ENCODE measurements around the gene PSD. TPM values are rescaled to one million over a fixed set of nuclear protein-coding genes. Genes with fewer than 3 reads are reported as not detected.

The PSD gene
- total RNA-seq, 1 experiment from 2014 or later, result 3.4 TPM

DNA sequence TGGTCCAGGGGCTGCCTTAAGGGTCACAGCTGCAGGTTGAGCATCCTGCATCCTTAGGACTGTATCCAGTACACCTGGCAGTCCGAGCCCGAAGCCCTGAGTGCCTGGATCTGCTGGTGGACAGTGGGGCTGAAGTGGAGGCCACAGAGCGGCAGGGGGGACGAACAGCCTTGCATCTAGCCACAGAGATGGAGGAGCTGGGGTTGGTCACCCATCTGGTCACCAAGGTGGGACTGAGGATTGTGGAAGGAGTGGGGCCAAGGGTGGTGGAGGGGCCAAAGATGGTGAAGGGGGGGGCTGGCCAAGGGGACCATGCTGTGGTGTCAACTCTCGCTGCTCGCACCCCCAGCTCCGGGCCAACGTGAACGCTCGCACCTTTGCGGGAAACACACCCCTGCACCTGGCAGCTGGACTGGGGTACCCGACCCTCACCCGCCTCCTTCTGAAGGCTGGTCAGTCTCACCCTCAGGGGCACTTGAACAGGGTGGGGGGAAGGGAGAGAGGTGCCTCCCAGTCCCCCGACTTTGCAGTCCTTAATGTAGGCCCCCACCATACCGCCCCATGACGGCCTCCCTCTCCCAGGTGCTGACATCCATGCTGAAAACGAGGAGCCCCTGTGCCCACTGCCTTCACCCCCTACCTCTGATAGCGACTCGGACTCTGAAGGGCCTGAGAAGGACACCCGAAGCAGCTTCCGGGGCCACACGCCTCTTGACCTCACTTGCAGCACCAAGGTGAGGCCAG is 17.8 kb downstream of the PSD start:
- no peak overlapping the region for H2BK120ac ChIP-seq (ENCODE audit: low read depth, low read length, poor library complexity, severe bottlenecking)
- no peak overlapping the region for H3K18ac ChIP-seq (ENCODE audit: insufficient read length, low read depth, low read length)
- H4K8ac ChIP-seq (replicated peaks; ENCODE audit: insufficient read length, low read depth, low read length), result no peak overlapping the region
- H3K9ac ChIP-seq (ENCODE audit: extremely low read depth, insufficient read length, low read length), result no peak overlapping the region
- H4K20me1 ChIP-seq (ENCODE audit: control insufficient read depth, insufficient read depth, insufficient read length), result no peaks in the 10 kb centered on the region
- peaks cover 3% of the 10 kb centered on the region for H3K23me2 ChIP-seq (ENCODE audit: insufficient read length, low read depth, low read length, poor library complexity, severe bottlenecking)
- H3K27me3 ChIP-seq (ENCODE audit: insufficient read depth, low read length), result no peaks in the 10 kb centered on the region
- no peaks in the 10 kb centered on the region for H3K79me2 ChIP-seq (ENCODE audit: insufficient read depth, low read length)
- no peak for DNase-seq
- peaks cover 11 to 24% of the 10 kb centered on the region in 2 experiments for H3K4me1 Mint-ChIP-seq
- TF ChIP-seq, protein P1, sequence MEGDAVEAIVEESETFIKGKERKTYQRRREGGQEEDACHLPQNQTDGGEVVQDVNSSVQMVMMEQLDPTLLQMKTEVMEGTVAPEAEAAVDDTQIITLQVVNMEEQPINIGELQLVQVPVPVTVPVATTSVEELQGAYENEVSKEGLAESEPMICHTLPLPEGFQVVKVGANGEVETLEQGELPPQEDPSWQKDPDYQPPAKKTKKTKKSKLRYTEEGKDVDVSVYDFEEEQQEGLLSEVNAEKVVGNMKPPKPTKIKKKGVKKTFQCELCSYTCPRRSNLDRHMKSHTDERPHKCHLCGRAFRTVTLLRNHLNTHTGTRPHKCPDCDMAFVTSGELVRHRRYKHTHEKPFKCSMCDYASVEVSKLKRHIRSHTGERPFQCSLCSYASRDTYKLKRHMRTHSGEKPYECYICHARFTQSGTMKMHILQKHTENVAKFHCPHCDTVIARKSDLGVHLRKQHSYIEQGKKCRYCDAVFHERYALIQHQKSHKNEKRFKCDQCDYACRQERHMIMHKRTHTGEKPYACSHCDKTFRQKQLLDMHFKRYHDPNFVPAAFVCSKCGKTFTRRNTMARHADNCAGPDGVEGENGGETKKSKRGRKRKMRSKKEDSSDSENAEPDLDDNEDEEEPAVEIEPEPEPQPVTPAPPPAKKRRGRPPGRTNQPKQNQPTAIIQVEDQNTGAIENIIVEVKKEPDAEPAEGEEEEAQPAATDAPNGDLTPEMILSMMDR (conservative IDR thresholded peaks at IDR 0.05), result no peak
- H3K36me3 Mint-ChIP-seq (ENCODE audit: insufficient read depth in 1 of 3, low read depth in 3 of 3), result peaks cover 1 to 31% (median 21%) of the 10 kb centered on the region in 3 experiments; a peak in 5 of 7 replicates
- no peak overlapping the region for H2BK12ac ChIP-seq (ENCODE audit: insufficient read length, low read depth, low read length)
- no peak overlapping the region for H4K5ac ChIP-seq (ENCODE audit: insufficient read length, low read depth, low read length)
- peaks cover 44% of the 10 kb centered on the region for H3K27me3 Mint-ChIP-seq (ENCODE audit: low read depth)
- H3K23ac ChIP-seq (ENCODE audit: insufficient read length, low read depth, low read length), result no peak overlapping the region
- H4K91ac ChIP-seq (ENCODE audit: insufficient read length, low read depth, low read length), result no peak overlapping the region
- H3K79me1 ChIP-seq (ENCODE audit: insufficient read depth, low read depth, low read length, poor library complexity, severe bottlenecking), result no peaks in the 10 kb centered on the region
- no peak overlapping the region for H3K14ac ChIP-seq (ENCODE audit: insufficient read depth, low read length)
- H2BK20ac ChIP-seq (ENCODE audit: low read depth, low read length, poor library complexity, severe bottlenecking), result no peak overlapping the region
- H2AFZ ChIP-seq (ENCODE audit: low read length), result no peak overlapping the region
- H3K4ac ChIP-seq (ENCODE audit: low read depth, low read length), result no peak overlapping the region
- peak overlapping the region in 1 of 2 experiments; percentile 54; a peak in 2 of 5 replicates for H3K4me3 Mint-ChIP-seq
- no peak overlapping the region for H3K27ac ChIP-seq (ENCODE audit: insufficient read length, low read depth, low read length)
- H3K56ac ChIP-seq (ENCODE audit: insufficient read length, low read depth, low read length), result no peak overlapping the region
- no peak overlapping the region for H3T11ph ChIP-seq (ENCODE audit: low read length)
- no CpG with 5 or more reads among the region's 22 CpGs for WGBS (ENCODE audit: extremely low coverage, insufficient read length, low lambda C conversion rate)
- H3K4me2 ChIP-seq (ENCODE audit: insufficient read depth, insufficient read length, low read length), result no peak overlapping the region
- H2BK15ac ChIP-seq (ENCODE audit: low read depth, low read length), result no peak overlapping the region
- H3K27ac Mint-ChIP-seq, result no peak overlapping the region; a peak in 1 of 7 replicates
- no peaks in the 10 kb centered on the region for H3K4me1 ChIP-seq (ENCODE audit: insufficient read depth, low read length)
- H2BK5ac ChIP-seq (ENCODE audit: insufficient read length, low read length), result no peak overlapping the region
- no peak overlapping the region for H2AK5ac ChIP-seq (ENCODE audit: insufficient read length, low read length)
- no peaks in the 10 kb centered on the region for H3K9me3 ChIP-seq (ENCODE audit: control insufficient read depth, low read depth, low read length)
- no peaks in the 10 kb centered on the region for H3K9me3 Mint-ChIP-seq

All from H9 (cell line).